Measurements from ENCODE around the gene B4GALT7.

GRCh38 chr5:177612215-177612673 lies 12.3 kb downstream of the B4GALT7 start:
- TF ChIP-seq CTCF (IDR thresholded peaks at IDR 0.05) = no peak
- no peak for TF ChIP-seq EP300 (IDR thresholded peaks at IDR 0.05)
- no peak for TF ChIP-seq POLR2A (IDR thresholded peaks at IDR 0.05)
- no peak for TF ChIP-seq POLR2AphosphoS5 (IDR thresholded peaks at IDR 0.05)
